ENCODE results near the gene SYNE1.

Gene SYNE1

DNA sequence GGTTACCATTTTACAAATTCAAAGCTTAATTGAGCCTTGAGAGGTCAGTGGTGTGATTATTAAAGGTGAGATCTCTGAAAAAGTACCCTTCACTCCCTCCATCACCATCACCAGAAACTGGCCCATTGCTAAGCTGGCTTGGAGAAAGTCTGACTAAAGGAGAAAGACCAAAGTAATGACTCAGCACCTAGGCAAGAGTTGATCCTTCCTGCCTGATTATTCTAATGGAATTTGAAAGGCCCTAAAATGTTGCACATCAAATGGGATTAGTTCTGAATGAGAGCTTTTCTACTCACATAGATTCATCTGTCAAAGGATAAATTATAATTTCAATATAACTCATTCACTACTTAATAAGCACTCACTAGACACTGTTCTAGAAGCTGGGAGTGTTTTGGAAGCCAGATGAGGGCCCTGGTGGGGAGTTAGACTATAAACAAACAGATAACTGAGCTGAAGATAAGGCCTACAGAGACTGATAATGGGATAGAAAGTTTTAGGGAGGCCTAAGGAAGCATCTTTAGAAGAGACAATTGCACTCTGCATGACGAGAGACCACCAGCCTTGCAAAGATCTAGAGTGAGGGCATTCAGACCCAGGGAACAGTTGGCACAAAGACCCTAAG lies 366.7 kb downstream of the SYNE1 start:
- DNase-seq: no peak
- in situ Hi-C loops (cut with MboI; ENCODE audit: low pct_unique_long_range_greater_than_20kb, low sequenced_read_pairs): no loop called here

DNA sequence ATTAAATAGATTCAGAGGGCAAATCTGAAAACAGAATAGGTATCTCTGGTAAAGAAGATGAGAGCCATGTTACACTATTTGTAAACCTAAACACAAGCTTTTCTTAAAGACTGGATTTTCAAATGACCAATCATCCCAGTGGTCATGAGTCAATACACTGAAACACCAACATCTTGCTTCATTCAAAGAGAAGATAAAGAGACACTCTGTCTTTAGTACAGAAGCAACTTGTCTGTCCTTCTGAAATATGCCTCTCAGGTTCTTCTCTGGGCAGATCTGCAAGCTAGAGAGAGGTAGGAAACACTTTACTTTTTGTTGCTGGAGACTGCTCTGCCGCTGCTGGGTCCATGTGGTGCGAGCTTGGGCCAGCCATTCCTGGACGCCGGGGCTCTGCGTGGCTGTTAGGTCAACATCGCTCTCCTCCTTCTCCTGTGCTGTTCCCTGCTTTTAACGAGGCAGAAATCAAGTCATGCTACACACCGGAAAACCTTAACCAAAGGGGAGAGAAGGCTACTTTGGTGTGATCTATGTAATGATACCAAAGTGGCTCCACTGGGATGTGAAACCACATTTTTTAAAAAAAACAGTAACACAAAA lies 368.2 kb downstream of the SYNE1 start:
- in situ Hi-C loops (cut with MboI; ENCODE audit: low pct_unique_long_range_greater_than_20kb, low sequenced_read_pairs): no loop called here
- no peak for DNase-seq

DNA sequence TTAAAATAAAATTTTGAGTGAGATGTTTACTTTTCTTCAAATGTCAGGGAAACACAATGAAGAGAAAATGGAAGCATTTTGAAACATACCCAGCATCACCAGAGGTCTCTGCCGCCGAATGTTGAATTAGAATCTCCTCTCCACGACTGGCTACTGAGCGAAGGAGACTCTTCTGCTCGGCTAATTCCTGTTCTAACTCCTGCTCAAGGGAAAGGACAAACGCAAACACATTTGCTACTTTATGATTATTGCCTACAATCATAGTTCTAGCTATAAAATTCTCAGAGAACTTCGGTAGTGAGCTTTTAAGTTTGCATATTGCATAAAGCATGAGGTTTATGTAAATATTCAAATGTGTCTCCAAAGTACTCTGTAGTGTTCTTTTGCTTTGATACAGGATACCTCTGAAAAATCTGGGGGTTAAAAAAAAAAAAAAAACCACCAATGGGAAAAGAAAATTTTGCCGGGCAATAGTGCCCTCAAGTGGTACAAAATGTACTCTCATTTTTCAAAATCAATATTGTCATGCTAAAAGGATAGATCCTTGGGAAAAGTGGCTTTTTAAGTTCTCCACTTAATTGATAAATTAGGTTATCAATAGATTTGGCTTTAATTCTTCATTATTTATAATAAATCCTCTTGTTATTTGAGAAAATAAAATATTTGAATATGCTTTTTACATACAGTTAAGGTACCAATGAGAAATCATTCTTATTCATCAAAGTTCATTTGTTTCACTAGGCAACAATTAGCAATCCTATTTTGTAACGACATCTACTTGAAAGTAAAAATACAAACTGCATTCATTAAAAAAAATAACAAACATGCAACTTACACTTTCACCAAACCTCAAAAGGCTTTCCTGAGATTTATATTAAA lies 369.0 kb downstream of the SYNE1 start:
- in situ Hi-C loops (cut with MboI; ENCODE audit: low pct_unique_long_range_greater_than_20kb, low sequenced_read_pairs): no loop called here
- DNase-seq: peak; percentile 48

GRCh38 chr6:152265651-152266050 lies 371.5 kb downstream of the SYNE1 start:
- in situ Hi-C loops (cut with MboI; ENCODE audit: low pct_unique_long_range_greater_than_20kb, low sequenced_read_pairs): no loop called here
- DNase-seq: no peak

DNA sequence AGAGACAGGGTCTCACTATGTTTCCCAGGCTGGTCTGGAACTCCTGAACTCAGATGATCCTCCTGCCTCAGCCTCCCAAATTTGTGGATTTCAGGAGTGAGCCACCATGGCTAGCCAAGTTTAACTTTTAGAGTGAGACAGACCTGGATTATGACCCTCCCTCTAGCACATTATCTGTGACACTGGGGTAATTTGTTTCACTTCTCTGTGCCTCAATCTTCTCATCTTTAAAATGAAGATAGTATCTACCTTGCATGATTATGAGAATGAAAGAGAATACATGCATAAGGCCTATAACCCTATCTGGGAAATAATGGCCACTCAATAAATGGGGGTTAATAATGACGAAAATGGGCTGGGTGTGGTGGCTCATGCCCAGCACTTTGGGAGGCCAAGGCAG lies 373.6 kb downstream of the SYNE1 start:
- DNase-seq: no peak
- in situ Hi-C loops (cut with MboI; ENCODE audit: low pct_unique_long_range_greater_than_20kb, low sequenced_read_pairs): no loop called here

GRCh38 chr6:152261179-152261578 lies 376.0 kb downstream of the SYNE1 start:
- no peak for DNase-seq
- in situ Hi-C loops (cut with MboI; ENCODE audit: low pct_unique_long_range_greater_than_20kb, low sequenced_read_pairs): no loop called here

DNA sequence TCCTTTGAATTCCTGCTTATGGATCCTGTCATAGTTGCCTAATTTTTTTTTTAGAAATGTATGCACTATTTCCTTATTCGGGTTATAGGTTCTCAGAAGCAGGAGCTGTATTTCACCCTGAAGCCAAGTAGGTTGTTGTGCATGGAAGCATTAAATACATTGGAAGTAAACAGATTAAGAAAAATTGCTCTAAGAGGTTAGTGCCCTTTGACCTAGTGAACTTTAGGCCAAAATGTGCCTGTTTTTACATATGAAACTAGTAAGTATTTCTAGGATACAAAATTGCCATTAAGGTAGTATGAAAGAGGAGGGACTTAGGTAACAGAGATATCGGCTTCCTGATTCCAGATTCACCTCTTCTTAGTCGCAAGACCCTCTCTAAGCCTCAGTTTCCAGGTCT lies 377.9 kb downstream of the SYNE1 start:
- in situ Hi-C loops (cut with MboI; ENCODE audit: low pct_unique_long_range_greater_than_20kb, low sequenced_read_pairs): no loop called here
- no peak for DNase-seq

GRCh38 chr6:152257581-152257980 lies 379.6 kb downstream of the SYNE1 start:
- no peak for DNase-seq
- in situ Hi-C loops (cut with MboI; ENCODE audit: low pct_unique_long_range_greater_than_20kb, low sequenced_read_pairs): no loop called here

GRCh38 chr6:152250127-152250526 lies 387.0 kb downstream of the SYNE1 start:
- no peak for DNase-seq
- in situ Hi-C loops (cut with MboI; ENCODE audit: low pct_unique_long_range_greater_than_20kb, low sequenced_read_pairs): no loop called here

- no peak for DNase-seq
- in situ Hi-C loops (cut with MboI; ENCODE audit: low pct_unique_long_range_greater_than_20kb, low sequenced_read_pairs): no loop called here
Observed at GRCh38 chr6:152248980-152249379, 388.2 kb downstream of the SYNE1 start.

DNA sequence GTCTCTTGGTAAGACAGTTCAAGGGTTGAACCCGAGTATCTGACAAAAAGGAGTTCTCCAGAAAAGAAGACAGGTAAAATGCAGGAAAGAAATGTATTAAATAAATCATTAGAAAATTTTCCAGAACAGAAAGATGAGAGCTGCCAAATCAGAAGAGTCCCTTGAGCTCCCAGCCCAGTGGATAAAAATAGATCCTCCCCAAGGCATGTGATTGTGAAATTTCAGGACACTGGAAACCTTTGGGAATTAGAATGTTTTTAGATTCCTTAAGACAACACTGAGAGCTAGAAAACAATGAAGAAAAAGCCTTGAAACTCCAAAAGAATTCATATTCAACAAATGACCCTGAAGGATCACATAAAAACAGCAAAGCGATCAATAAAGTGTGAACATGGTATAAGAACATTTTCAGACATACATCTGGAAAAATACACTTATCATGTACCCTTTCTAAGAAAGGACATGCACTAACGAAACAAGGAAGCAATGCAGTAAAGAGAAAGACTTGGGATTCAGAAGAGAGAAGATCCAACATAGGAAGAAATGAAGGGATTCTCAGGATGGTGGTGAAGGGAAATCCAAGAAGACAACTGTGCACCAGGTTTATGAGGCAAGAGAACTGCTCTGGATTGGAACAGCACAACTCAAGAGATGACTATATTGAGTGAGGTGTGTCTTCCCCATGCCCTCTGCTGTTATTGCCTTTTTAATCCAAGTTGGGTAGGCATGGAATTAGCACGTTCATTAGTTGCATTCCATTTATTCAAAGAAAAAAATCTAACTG lies 390.4 kb downstream of the SYNE1 start:
- in situ Hi-C loops (cut with MboI; ENCODE audit: low pct_unique_long_range_greater_than_20kb, low sequenced_read_pairs): no loop called here
- DNase-seq: no peak

DNA sequence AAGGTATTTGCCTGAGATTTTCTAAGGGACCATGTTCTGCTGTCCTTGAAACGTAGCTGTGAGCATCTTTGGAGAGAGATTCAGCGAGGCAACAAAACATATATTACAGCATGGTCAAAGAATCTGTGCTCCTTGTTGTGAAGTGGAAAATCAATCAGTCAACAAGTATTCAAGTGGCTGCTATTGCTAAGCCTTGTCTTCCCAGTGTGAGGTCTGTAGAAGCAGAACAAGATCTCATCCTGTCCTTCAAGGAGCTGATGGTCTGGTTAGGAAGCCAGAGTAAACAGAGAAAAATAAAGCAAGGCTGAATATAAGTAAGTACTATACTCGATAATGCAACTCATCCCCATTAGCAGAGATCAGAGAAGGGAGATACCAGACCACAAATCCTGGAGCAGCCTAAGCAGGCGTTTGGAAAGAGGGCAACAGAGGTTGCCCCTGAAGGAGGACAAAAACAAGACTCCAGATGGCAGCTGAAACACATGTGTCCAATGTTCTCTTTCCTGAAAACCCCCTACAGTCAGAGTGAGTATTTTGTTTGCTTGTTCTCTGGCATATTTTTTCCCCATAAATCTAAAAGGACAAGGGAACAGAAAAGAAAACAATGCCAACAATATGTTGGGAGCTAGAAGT lies 392.0 kb downstream of the SYNE1 start:
- no peak for DNase-seq
- in situ Hi-C loops (cut with MboI; ENCODE audit: low pct_unique_long_range_greater_than_20kb, low sequenced_read_pairs): no loop called here

DNA sequence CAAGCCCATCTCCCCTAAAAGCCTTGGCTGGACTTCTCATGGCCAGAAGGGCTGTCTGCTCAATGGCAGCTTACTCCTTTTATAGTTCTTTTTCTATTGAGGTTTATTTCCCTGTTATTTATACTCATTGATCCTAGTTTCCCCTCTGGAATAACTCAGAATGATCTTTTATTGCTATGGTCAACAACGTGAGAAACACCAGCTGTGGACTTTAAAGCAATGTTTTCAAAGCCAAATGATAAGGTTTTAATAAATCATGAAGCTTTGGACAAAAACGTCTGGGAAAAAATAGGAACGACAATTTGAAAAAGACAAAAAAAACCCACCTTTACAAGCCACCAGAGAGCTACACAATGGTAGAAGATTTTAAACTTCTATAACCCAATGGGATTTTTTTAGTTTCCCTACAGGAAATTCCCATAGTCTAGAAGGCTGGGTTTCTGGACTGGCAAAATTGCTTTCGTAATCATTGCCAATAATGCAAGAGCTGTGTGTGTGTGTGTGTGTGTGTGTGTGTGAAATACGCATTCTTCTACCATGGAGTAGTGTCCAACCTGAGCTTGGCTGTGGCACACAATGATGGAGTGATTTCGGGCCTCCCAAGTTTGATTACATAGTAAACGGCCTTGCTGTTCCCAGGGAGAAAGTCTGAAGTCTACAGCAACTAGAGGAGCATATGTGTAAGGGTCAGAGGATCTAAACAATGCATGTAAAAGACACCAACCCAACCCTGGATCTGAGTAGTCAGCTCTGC lies 396.0 kb downstream of the SYNE1 start:
- no peak for DNase-seq
- in situ Hi-C loops (cut with MboI; ENCODE audit: low pct_unique_long_range_greater_than_20kb, low sequenced_read_pairs): no loop called here

DNA sequence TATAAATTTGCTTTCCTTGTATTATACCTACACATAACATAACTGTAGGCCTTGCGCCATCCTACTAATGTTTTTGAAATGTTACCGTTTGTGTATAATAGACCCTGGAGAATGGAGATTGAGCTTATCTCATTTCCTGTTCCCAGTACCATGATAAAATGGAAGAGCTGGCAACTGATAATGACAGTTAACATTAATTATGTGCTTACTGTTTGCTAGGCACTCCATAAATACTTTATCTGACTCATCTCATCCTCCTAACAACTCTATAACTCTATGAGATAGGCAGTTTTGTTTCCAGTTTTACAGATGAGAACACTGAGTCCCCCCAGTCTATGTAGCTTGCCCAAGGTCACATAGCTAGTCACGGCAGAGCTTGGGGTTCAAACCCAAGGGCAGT lies 396.7 kb downstream of the SYNE1 start:
- DNase-seq: no peak
- in situ Hi-C loops (cut with MboI; ENCODE audit: low pct_unique_long_range_greater_than_20kb, low sequenced_read_pairs): no loop called here

DNA sequence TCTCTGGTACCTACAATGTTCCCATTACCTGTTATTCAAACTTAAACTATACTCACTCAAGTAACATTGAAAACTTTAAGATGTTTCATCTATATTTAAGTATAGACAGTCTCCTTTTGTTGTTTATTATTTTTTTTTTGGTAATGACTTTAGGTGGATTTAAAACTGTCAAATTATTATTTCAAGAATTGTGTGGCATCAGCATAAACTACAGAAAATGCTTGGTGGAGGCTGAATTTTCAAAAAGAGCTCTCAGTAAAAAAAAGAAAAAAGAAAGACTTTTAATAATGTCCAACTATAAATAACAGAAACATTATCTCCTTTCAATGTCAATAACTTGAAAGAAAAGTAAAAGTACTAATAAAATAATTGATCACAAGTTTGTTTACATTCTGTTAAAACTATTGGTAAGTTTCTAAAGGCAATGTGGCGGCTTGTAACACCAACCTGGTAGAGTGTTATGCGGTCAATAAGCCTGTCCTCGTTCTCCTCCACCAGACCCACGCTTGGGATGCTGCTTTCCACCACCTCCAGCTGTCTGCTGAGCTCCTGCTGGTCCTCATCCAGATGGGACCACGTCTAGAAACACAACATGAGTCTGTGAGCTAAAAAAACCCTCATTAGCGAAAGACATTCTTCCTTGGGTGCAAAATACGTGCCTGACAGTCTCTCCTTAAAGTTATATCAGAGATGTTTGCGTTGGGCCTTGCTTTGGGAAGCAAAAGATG lies 400.6 kb downstream of the SYNE1 start:
- in situ Hi-C loops (cut with MboI; ENCODE audit: low pct_unique_long_range_greater_than_20kb, low sequenced_read_pairs): no loop called here
- DNase-seq: no peak

DNA sequence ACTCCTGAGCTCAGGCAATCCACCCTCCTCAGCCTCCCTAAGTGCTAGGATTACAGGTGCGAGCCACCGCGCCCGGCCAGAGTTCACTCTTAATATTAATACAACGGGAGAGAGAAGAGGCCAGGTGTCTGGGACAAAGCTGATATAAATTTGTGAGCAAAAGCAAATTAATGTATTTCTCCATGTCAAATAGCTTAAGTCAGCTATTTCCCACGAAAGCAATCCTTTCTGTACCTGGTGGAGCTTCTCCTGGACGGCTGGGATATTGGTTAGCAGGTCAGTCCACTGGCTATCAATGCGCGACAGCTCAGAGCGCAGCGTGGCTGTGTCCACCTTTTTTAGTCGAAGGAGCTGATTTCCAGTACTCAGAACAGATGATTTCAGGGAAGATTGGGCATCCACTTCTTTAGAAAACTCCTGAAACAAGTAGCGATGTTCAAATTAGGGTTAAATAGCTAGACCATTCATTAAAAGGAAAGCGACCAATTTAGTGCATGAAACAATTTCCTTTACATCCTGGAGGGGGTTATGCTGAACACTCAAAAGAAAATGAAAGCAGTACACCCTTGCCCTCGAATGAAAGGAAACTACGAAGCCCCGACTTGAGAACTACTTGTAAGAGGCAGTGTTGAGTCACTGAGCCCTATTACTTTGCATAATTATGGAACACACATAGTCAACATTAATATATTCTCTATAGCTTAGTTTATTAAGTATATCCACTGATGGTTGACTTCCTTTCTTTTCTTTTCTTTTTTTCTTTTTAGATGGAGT lies 403.4 kb downstream of the SYNE1 start:
- in situ Hi-C loops (cut with MboI; ENCODE audit: low pct_unique_long_range_greater_than_20kb, low sequenced_read_pairs): no loop called here
- no peak for DNase-seq

DNA sequence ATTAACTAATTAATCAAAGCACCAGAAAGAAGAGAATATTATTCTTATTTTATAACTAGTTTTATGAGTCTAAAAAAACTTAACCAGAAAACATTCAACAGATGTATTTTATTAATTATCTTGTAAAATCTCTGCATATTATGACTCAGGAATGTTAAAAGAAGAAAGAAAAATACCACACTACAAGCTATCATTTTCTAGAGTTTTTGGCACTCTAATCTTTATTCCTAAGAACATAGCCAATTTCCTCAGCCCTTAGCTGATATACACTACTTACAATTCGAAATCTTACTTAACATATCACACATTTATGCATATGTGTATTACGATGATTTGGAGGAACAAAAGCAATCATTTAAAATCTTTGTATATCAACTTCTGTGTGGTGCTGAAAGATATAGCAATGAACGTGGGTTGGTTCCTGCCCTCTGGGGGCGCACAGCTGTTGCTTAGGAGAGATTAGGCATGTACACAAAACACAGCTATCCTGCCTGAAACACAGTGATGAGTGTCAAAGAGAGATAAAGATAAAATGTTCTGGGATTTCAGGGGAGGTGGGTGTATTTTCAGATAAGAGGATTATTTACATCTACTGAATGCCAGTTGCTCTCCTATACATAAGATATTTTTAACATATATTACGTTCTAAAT lies 404.5 kb downstream of the SYNE1 start:
- in situ Hi-C loops (cut with MboI; ENCODE audit: low pct_unique_long_range_greater_than_20kb, low sequenced_read_pairs): no loop called here
- DNase-seq: peak; percentile 20

Data from KBM-7 (cell line).